HG03457 (cell line): ENCODE results near the gene PHF21B.

Experiments
- ATAC-seq: cut with Tn5 transposase; IDR thresholded peaks from one replicate; pipeline ENCODE4 v1.9.1; 2021; ENCODE audit warnings: moderate number of reproducible peaks; ENCODE audit not compliant: unreplicated experiment

Gene PHF21B

GRCh38 chr22:44848296-44848741 lies 161.5 kb downstream of the PHF21B start:
- ATAC-seq, result no peak

GRCh38 chr22:44847892-44848291 lies 161.9 kb downstream of the PHF21B start:
- no peak for ATAC-seq

GRCh38 chr22:44847380-44847779 lies 162.4 kb downstream of the PHF21B start:
- no peak for ATAC-seq

DNA sequence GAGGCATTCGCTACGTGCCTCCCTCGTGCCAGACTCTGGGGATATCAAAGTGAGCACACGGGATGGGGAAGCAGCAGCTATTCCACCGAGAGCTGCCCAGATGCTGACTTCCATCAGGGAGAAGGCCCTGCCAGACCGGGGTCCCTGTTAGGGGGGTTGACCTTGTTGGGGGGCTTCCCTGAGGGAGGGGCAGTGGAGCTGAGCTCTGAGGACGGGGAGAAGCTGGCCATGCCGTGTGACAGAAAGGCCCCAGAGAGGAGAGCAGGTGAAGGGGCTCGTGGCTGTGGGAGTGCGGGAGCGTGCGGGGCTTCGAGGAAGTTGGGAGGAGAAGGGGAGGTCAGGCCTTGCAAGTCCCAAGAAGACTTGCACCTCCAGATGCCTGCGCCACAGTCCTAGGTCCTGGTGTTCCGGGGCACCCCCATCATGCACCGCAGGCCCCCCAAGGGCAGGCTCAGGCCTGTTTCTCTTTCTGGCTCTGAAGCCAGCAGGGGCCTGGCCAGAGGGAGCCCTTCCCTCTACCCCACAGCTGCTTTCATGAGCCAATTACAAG lies 163.0 kb downstream of the PHF21B start:
- ATAC-seq, result no peak

- no peak for ATAC-seq
These were observed 163.7 kb downstream of the PHF21B start for GRCh38 chr22:44845796-44846720.

GRCh38 chr22:44845191-44845590 lies 164.6 kb downstream of the PHF21B start:
- no peak for ATAC-seq

DNA sequence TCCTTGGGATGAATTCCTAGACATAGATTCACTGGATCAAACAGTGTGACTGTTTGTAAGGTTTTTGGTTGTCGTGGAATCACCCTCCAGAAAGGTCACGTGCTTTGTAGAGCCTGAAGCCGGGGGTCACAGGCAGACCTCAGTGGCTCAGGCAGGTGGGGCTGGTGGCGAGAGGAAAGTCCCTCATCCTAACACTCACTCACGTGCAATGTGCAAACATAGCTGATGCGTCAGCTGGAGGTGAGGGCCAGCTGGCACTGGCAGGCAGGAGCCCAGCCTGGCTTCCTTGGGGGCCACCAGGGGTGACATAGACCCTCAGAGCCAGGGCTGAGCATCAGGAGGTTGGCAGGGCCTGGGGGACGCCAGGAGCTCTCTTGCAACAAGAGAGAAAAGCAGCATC lies 167.4 kb downstream of the PHF21B start:
- ATAC-seq, result no peak

- no peak for ATAC-seq
These were observed 169.0 kb downstream of the PHF21B start for GRCh38 chr22:44840611-44841322.

- no peak for ATAC-seq
These were observed 170.1 kb downstream of the PHF21B start for GRCh38 chr22:44839721-44840120.

DNA sequence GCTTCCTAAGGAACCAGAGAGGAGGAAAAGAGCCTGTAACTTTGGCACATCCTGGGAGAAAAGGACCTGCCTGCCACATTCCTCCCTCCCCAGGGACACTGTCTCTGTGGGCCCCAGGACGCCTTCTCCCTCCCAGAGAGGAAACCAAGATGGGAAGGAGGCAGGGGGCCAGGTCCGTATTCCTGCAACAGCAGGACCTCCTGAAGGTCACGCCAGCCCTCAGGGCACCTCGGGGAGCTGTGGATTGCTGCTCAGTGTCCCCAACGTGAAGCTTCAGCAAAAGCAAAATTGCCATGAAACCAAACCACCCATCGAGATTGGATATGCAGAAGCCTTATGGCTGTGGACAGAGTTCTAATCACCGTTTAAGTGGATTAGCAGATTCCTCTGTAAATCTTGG lies 170.7 kb downstream of the PHF21B start:
- no peak for ATAC-seq

- ATAC-seq, result no peak
These were observed 171.3 kb downstream of the PHF21B start for GRCh38 chr22:44838316-44839016.

DNA sequence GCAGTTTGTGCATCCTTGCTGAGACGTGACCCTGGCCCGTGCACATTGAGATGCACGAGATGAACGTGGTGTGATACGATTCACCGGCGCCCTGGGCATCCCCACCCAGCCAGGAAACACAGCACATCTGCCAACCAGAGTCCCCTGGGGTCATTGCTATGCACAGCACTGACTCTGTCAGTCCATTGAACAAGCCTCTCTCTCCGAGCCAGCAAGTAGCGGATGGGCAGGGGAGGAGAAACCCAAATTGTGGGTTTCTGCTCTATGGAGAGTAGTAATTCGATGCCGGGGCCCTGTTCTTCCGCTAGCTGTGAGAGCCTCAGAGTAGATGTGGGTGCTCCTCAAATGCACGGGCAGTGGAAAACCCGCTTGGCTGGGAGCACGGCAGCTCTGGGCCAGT lies 172.3 kb downstream of the PHF21B start:
- ATAC-seq, result no peak

GRCh38 chr22:44834065-44834464 lies 175.7 kb downstream of the PHF21B start:
- ATAC-seq, result no peak

GRCh38 chr22:44831885-44832284 lies 177.9 kb downstream of the PHF21B start:
- ATAC-seq, result no peak
